IMR-90 (cell line): ENCODE measurements around the gene OTP. TPM values are rescaled to one million over a fixed set of nuclear protein-coding genes. Genes with fewer than 3 reads are reported as not detected.

ENCODE experiments used
- BHLHE40 ChIP-seq: fragments of 150-350 bp; IDR thresholded peaks from 2 replicates; pipeline ENCODE4 v1.6.1; 2016; ENCODE audit warnings: mild to moderate bottlenecking, low read depth, low read length
- CEBPB ChIP-seq: IDR thresholded peaks from 2 replicates; pipeline ENCODE4 v1.6.1; 2012; ENCODE audit warnings: low read depth, low read length, improper control_type of control experiment
- FOS ChIP-seq: fragments of 150-350 bp; IDR thresholded peaks from 2 replicates; pipeline ENCODE4 v1.6.1; 2016; ENCODE audit warnings: low read depth, low read length
- polyA plus RNA-seq, 3 experiments: library from polyadenylated mRNA; depleted of rRNA; stranded (reverse); fragments of >200 nt; gene quantifications; 2 replicates each; pipeline ENCODE4 v1.2.3, GENCODE V29; 2012; ENCODE audit warnings: low replicate concordance in 1 of 3
- total RNA-seq: library from RNA; depleted of rRNA; stranded (reverse); fragments of >200 nt; gene quantifications from 2 replicates; pipeline ENCODE4 v1.2.3, GENCODE V29; 2012
- TF ChIP-seq, protein P1 (sequence below): conservative IDR thresholded peaks from 2 replicates; pipeline ENCODE4 v1.5.1; 2012; ENCODE audit warnings: mild to moderate bottlenecking, low read depth, low read length, improper control_type of control experiment

OTP gene
- total and polyA plus RNA-seq, 2 of the 4 experiments (the other 2 are of a cell fraction), result not detected

DNA sequence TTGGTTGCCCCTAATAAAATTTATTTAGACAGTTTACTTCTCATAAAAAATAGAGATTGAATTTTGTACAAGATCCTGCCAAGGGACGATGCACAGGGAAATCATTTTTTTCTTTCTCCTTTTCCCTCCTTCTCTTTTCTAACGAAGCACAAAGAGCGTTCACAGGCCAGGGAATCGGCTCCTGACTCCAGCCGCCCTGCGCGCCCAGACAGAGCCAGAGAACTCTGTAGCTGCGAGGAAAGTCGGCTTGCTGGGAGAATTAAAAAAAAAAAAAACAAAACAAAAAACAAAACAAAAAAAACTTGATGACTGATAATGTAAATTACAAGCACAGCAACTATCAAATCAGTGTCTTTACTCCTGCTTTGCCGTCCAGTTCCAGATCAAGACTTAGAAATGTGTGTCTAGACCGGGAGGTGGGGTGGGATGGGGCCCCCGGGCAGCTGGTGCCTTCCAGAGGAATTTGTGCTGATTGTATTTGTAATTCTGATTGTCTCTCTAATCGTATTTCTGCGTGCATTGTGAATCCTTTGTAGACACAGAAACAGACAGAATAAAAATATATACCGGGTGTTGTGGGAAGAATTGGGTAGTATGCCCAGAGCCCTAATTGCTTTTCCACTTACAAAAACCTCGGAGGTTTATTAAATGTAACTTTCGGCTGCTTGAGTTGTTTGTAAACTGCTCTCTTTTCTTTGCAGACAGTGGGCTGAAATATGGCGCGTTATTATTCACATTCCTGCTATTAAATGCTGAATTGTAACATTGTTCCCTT lies 3.6 kb upstream of the OTP start (continued):
- no peak for TF ChIP-seq BHLHE40
- no peak for TF ChIP-seq CEBPB
- TF ChIP-seq, protein P1, sequence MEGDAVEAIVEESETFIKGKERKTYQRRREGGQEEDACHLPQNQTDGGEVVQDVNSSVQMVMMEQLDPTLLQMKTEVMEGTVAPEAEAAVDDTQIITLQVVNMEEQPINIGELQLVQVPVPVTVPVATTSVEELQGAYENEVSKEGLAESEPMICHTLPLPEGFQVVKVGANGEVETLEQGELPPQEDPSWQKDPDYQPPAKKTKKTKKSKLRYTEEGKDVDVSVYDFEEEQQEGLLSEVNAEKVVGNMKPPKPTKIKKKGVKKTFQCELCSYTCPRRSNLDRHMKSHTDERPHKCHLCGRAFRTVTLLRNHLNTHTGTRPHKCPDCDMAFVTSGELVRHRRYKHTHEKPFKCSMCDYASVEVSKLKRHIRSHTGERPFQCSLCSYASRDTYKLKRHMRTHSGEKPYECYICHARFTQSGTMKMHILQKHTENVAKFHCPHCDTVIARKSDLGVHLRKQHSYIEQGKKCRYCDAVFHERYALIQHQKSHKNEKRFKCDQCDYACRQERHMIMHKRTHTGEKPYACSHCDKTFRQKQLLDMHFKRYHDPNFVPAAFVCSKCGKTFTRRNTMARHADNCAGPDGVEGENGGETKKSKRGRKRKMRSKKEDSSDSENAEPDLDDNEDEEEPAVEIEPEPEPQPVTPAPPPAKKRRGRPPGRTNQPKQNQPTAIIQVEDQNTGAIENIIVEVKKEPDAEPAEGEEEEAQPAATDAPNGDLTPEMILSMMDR, result no peak
- TF ChIP-seq FOS, result no peak
